Measurements from ENCODE around the gene CALML5. TPM values are rescaled to one million over a fixed set of nuclear protein-coding genes. Genes with fewer than 3 reads are reported as not detected.

Gene CALML5
- total RNA-seq, 2 experiments from 2014 or later = not detected

- CTCF ChIA-PET = interaction anchor here (1.5 kb wide), 2 partner anchors 122 to 652 kb away, joined by 4 to 10 read pairs; no protein-coding TSS in a partner anchor
- intact Hi-C loops (cut with micrococcal nuclease) = no loop called here
- no peak for TF ChIP-seq CTCF (IDR thresholded peaks at IDR 0.05)
These were observed 1.5 kb upstream of the CALML5 start for GRCh38 chr10:5500910-5501309.

GRCh38 chr10:5500162-5500670 is 846 bp upstream of the CALML5 start:
- intact Hi-C loops (cut with micrococcal nuclease) = no loop called here
- H3K27ac Mint-ChIP-seq = no peak overlapping the region
- no peak for TF ChIP-seq CTCF (IDR thresholded peaks at IDR 0.05)
- POLR2A ChIA-PET = no interaction called here
- peaks cover 7% of the 10 kb centered on the region for H3K27me3 Mint-ChIP-seq
- H3K4me1 Mint-ChIP-seq (ENCODE audit: low read depth) = no peaks in the 10 kb centered on the region
- H3K4me3 Mint-ChIP-seq = no peak overlapping the region
- CTCF ChIA-PET = interaction anchor here (1.5 to 1.8 kb wide), 2 partner anchors 123 to 651 kb away, joined by 4 to 8 read pairs; no protein-coding TSS in a partner anchor
- no peaks in the 10 kb centered on the region for H3K36me3 Mint-ChIP-seq (ENCODE audit: low read depth)
- no peaks in the 10 kb centered on the region for H3K9me3 Mint-ChIP-seq
- ATAC-seq (no peak), DNase-seq (no peak)

More at GRCh38 chr10:5500910-5501309, 1.5 kb upstream of the CALML5 start:
- H3K27ac Mint-ChIP-seq = no peak overlapping the region
- no peaks in the 10 kb centered on the region for H3K4me1 Mint-ChIP-seq (ENCODE audit: low read depth)
- POLR2A ChIA-PET = interaction anchor here (0.8 kb wide), 1 partner anchor 67 kb away, joined by 3 read pairs; no protein-coding TSS in a partner anchor
- H3K4me3 Mint-ChIP-seq = no peak overlapping the region
- peaks cover 9% of the 10 kb centered on the region for H3K27me3 Mint-ChIP-seq
- ATAC-seq (no peak), DNase-seq (no peak)
- no peaks in the 10 kb centered on the region for H3K9me3 Mint-ChIP-seq
- no peaks in the 10 kb centered on the region for H3K36me3 Mint-ChIP-seq (ENCODE audit: low read depth)

- H3K4me1 Mint-ChIP-seq (ENCODE audit: low read depth) = no peaks in the 10 kb centered on the region
- CTCF ChIA-PET = interaction anchor here (1.8 kb wide), 1 partner anchor 124 kb away, joined by 8 read pairs; no protein-coding TSS in a partner anchor
These were observed 428 bp downstream of the CALML5 start for GRCh38 chr10:5498791-5499492.

GRCh38 chr10:5497948-5498730 is 1.2 kb downstream of the CALML5 start:
- intact Hi-C loops (cut with micrococcal nuclease) = no loop called here
- no peak for ATAC-seq
- H3K4me1 Mint-ChIP-seq (ENCODE audit: low read depth) = no peaks in the 10 kb centered on the region
- no peaks in the 10 kb centered on the region for H3K36me3 Mint-ChIP-seq (ENCODE audit: low read depth)
- POLR2A ChIA-PET = no interaction called here
- H3K9me3 Mint-ChIP-seq = no peaks in the 10 kb centered on the region
- H3K4me3 Mint-ChIP-seq = no peak overlapping the region
- CTCF ChIA-PET = no interaction called here
- H3K27me3 Mint-ChIP-seq = peaks cover 1% of the 10 kb centered on the region
- H3K27ac Mint-ChIP-seq = no peak overlapping the region
- no peak for DNase-seq
- no peak for TF ChIP-seq CTCF (IDR thresholded peaks at IDR 0.05)

More at GRCh38 chr10:5498791-5499492, 428 bp downstream of the CALML5 start:
- ATAC-seq = no peak
- POLR2A ChIA-PET = no interaction called here
- Mint-ChIP-seq H3K27ac (no peak overlapping the region), H3K36me3 (ENCODE audit: low read depth) (no peaks in the 10 kb centered on the region), H3K4me3 (no peak overlapping the region), H3K27me3 (peaks cover 4% of the 10 kb centered on the region), H3K9me3 (no peaks in the 10 kb centered on the region)
- no peak for DNase-seq
- TF ChIP-seq CTCF (IDR thresholded peaks at IDR 0.05) = no peak
- intact Hi-C loops (cut with micrococcal nuclease) = no loop called here

Measured in activated CD8-positive, alpha-beta T cell treated with anti-CD3 and anti-CD28 coated beads for 36 hours (primary cell).